K562 (cell line): ENCODE results near the gene ENO2. TPM values are rescaled to one million over a fixed set of nuclear protein-coding genes. Genes with fewer than 3 reads are reported as not detected.

Source experiments
- CTCF ChIP-seq, 3 experiments: IDR thresholded peaks in 2 of 3; conservative IDR thresholded peaks in 1 of 3; 2 replicates each; pipeline ENCODE4 v1.5.1; 2011 to 2012; ENCODE audit warnings: low read length in 3 of 3, mild to moderate bottlenecking in 3 of 3, control low read depth in 2 of 3, improper control_type of control experiment in 1 of 3, inconsistent platforms in 1 of 3, low read depth in 1 of 3, mixed read lengths in 1 of 3, moderate library complexity in 1 of 3; ENCODE audit not compliant: insufficient read depth in 2 of 3
- CTCFL ChIP-seq: IDR thresholded peaks from 2 replicates; pipeline ENCODE4 v1.6.1; 2011; ENCODE audit warnings: borderline replicate concordance, low read depth, mild to moderate bottlenecking, moderate library complexity, low read length; ENCODE audit not compliant: insufficient read depth, poor library complexity, severe bottlenecking
- HNRNPUL1 ChIP-seq: fragments of 200-400 bp; formaldehyde crosslinking; IDR thresholded peaks from 2 replicates; pipeline ENCODE4 v1.6.1; 2017; ENCODE audit warnings: low read length
- KLF13 ChIP-seq: fragments of 450-650 bp; IDR thresholded peaks from 2 replicates; pipeline ENCODE4 v1.6.1; 2016; ENCODE audit warnings: missing genetic modification characterization, low read depth, mild to moderate bottlenecking, missing compliant biosample characterization, moderate library complexity, borderline replicate concordance
- LCOR ChIP-seq: sonication (generic); formaldehyde crosslinking; IDR thresholded peaks from 2 replicates; pipeline ENCODE4 v1.8.0; 2022; ENCODE audit warnings: mild to moderate bottlenecking, missing genetic modification reagents
- MTA3 ChIP-seq: fragments of 450-650 bp; formaldehyde crosslinking; IDR thresholded peaks from 2 replicates; pipeline ENCODE4 v1.6.1; 2017; ENCODE audit warnings: mild to moderate bottlenecking, borderline replicate concordance
- MTF1 ChIP-seq: fragments of 250-450 bp; sonication (Bioruptor Pico); IDR thresholded peaks from 2 replicates; pipeline ENCODE4 v1.9.0; 2021; ENCODE audit warnings: moderate library complexity, mild to moderate bottlenecking, inconsistent platforms, borderline replicate concordance
- MXI1 ChIP-seq: IDR thresholded peaks from 2 replicates; pipeline ENCODE4 v1.6.1; 2011; ENCODE audit warnings: low read depth, mild to moderate bottlenecking, improper control_type of control experiment, low read length
- PATZ1 ChIP-seq: fragments of 250-450 bp; sonication (Bioruptor Pico); IDR thresholded peaks from 2 replicates; pipeline ENCODE4 v1.5.0; 2020; ENCODE audit warnings: mild to moderate bottlenecking, borderline replicate concordance
- RHOXF2B ChIP-seq: fragments of 250-450 bp; sonication (Bioruptor Pico); conservative IDR thresholded peaks from 2 replicates; pipeline ENCODE4 v1.5.1; 2021
- SIN3A ChIP-seq, 2 experiments: fragments of 150-350 bp in 1 of 2; IDR thresholded peaks; 2 replicates each; pipeline ENCODE4 v1.6.1; 2011 to 2016; ENCODE audit warnings: borderline replicate concordance in 2 of 2, low read depth in 2 of 2, low read length in 2 of 2, mild to moderate bottlenecking in 2 of 2, moderate library complexity in 2 of 2; ENCODE audit not compliant: control insufficient read depth in 1 of 2
- SMARCA4 ChIP-seq: fragments of 450-650 bp; IDR thresholded peaks from 2 replicates; pipeline ENCODE4 v1.6.1; 2016
- SUPT5H ChIP-seq: fragments of 450-650 bp; IDR thresholded peaks from 2 replicates; pipeline ENCODE4 v1.6.1; 2016
- TFAP4 ChIP-seq: sonication (generic); formaldehyde crosslinking; IDR thresholded peaks from 2 replicates; pipeline ENCODE4 v1.8.0; 2022; ENCODE audit warnings: missing genetic modification reagents, mild to moderate bottlenecking, moderate library complexity, borderline replicate concordance
- YY1 ChIP-seq, 3 experiments: IDR thresholded peaks; 2 replicates each; pipeline ENCODE4 v1.6.1; 2011; ENCODE audit warnings: low read length in 2 of 3, mild to moderate bottlenecking in 2 of 3, moderate library complexity in 2 of 3, borderline replicate concordance in 1 of 3, control low read depth in 1 of 3, low read depth in 1 of 3; ENCODE audit not compliant: insufficient read depth in 3 of 3, insufficient replicate concordance in 2 of 3, control insufficient read depth in 1 of 3, insufficient read length in 1 of 3; ENCODE audit errors: extremely low read depth in 1 of 3
- ZBTB7A ChIP-seq: IDR thresholded peaks from 2 replicates; pipeline ENCODE4 v1.6.1; 2011; ENCODE audit warnings: low read depth, mild to moderate bottlenecking, low read length, moderate library complexity, borderline replicate concordance; ENCODE audit not compliant: control insufficient read depth
- ZEB2 ChIP-seq: fragments of 450-650 bp; IDR thresholded peaks from 2 replicates; pipeline ENCODE4 v1.6.1; 2016
- polyA plus RNA-seq, 8 experiments: library from polyadenylated mRNA; depleted of rRNA in 4 of 8; stranded (reverse) in 5 of 8; unstranded in 3 of 8; fragments of >200 nt; fragmentation: Nextera tagmentation in 2 of 8; fragmentation: Illumina TruSeq in 1 of 8; extraction: Ambion mirVana in 2 of 8; extraction: Trizol in 1 of 8; gene quantifications; 2 replicates each; pipeline versions ENCODE4 v1.2.1 to v1.2.3, GENCODE V29; 2011 to 2014; ENCODE audit warnings: inconsistent platforms in 1 of 8, missing spikeins in 1 of 8
- total RNA-seq, 7 experiments: library from RNA; depleted of rRNA in 6 of 7; stranded (reverse); fragments of >200 nt in 6 of 7; fragmentation: Illumina TruSeq in 2 of 7; extraction: Trizol in 2 of 7; gene quantifications; 2 replicates each; pipeline versions ENCODE4 v1.2.1 to v1.2.3, GENCODE V29; 2011 to 2021; ENCODE audit warnings: low replicate concordance in 1 of 7

Gene ENO2
- total and polyA plus RNA-seq, 9 of the 15 experiments (the other 6 are each of a cell fraction or from before 2014, with no cell fraction given): 10.9 to 43.3 (median 21.0) TPM

GRCh38 chr12:6872073-6873048, 42.0 kb upstream of the ENO2 start (continued):
- TF ChIP-seq YY1 (IDR thresholded peaks at IDR 0.05; ENCODE audit: borderline replicate concordance in 1 of 3, control insufficient read depth in 1 of 3, extremely low read depth in 1 of 3, insufficient read depth in 3 of 3, insufficient read length in 1 of 3, insufficient replicate concordance in 2 of 3, low read depth in 1 of 3, low read length in 2 of 3): peak in 1 of 3 experiments; percentile 41
- peak; percentile 92 for TF ChIP-seq KLF13 (tag)
- TF ChIP-seq HNRNPUL1: no peak
- TF ChIP-seq SMARCA4: peak; percentile 60; the same call in 1 of the 2 replicates
- peak; percentile 34 for TF ChIP-seq CTCFL
- TF ChIP-seq LCOR (CRISPR knock-in tag): 0 out of 2 replicates have a peak, but pooled peaks have one; percentile 17
- TF ChIP-seq MTF1 (CRISPR knock-in tag): no peak
- TF ChIP-seq PATZ1 (CRISPR knock-in tag): no peak
- peak; percentile 85 for TF ChIP-seq MXI1
- peak; percentile 84 for TF ChIP-seq ZBTB7A
- 0 out of 2 replicates have a peak, but pooled peaks have one; percentile 29 for TF ChIP-seq SUPT5H
- no peak for TF ChIP-seq ZEB2
- TF ChIP-seq RHOXF2B: no peak
- 0 out of 2 replicates have a peak, but pooled peaks have one; percentile 40 for TF ChIP-seq MTA3
- TF ChIP-seq CTCF (IDR thresholded peaks at IDR 0.05 in 2 of 3, conservative IDR thresholded peaks at IDR 0.05 in 1 of 3; ENCODE audit: insufficient read depth in 2 of 3, low read depth in 1 of 3, low read length in 3 of 3): peak; percentile 81 to 87 (median 86)
- peak; percentile 85 to 87; a peak in 3 of 4 replicates for TF ChIP-seq SIN3A (IDR thresholded peaks at IDR 0.05; ENCODE audit: borderline replicate concordance in 2 of 2, control insufficient read depth in 1 of 2, low read depth in 2 of 2, low read length in 2 of 2)
- peak; percentile 96 for TF ChIP-seq TFAP4
